Neural cell (in vitro differentiated cells): ENCODE results near the gene CACNA1C. TPM values are rescaled to one million over a fixed set of nuclear protein-coding genes. Genes with fewer than 3 reads are reported as not detected.

Experiments
- H2AFZ ChIP-seq: fragments of 200-600, 300-800 bp; sonication (generic), shearing (Covaris generic); 2 replicates; pipeline ENCODE4 v1.6.0; 2014; ENCODE audit warnings: low read depth, mild to moderate bottlenecking, antibody characterized with exemption, low read length, moderate library complexity
- H3F3A ChIP-seq: fragments of 200-600 bp; shearing (Covaris generic); 2 replicates; pipeline ENCODE4 v1.6.1; 2016; ENCODE audit warnings: mild to moderate bottlenecking, moderate library complexity, mixed read lengths, antibody characterized with exemption, low read length; ENCODE audit not compliant: insufficient read depth, poor library complexity, severe bottlenecking
- H3K27ac ChIP-seq: fragments of 200-600, 300-800 bp; sonication (generic), shearing (Covaris generic); 2 replicates; pipeline ENCODE4 v1.5.1; 2014; ENCODE audit warnings: mild to moderate bottlenecking, low read length, moderate library complexity
- H3K27me3 ChIP-seq: fragments of 300-800, 200-600 bp; sonication (generic), shearing (Covaris generic); 2 replicates; pipeline ENCODE4 v1.6.0; 2014; ENCODE audit warnings: mild to moderate bottlenecking, low read depth, low read length, moderate library complexity; ENCODE audit not compliant: insufficient read depth
- H3K36me3 ChIP-seq: fragments of 300-800, 200-600 bp; sonication (generic), shearing (Covaris generic); 2 replicates; pipeline ENCODE4 v1.5.1; 2014; ENCODE audit warnings: mild to moderate bottlenecking, antibody characterized with exemption, low read length, moderate library complexity; ENCODE audit not compliant: insufficient read depth
- H3K4me2 ChIP-seq: fragments of 300-800, 200-600 bp; sonication (generic), shearing (Covaris generic); 2 replicates; pipeline ENCODE4 v1.6.0; 2014; ENCODE audit warnings: mild to moderate bottlenecking, low read length
- H3K4me3 ChIP-seq: fragments of 300-800, 200-600 bp; sonication (generic), shearing (Covaris generic); 2 replicates; pipeline ENCODE4 v1.5.1; 2014; ENCODE audit warnings: mild to moderate bottlenecking, low read length, moderate library complexity
- H3K79me2 ChIP-seq: fragments of 200-600 bp; shearing (Covaris generic); replicated peaks from 2 replicates; pipeline ENCODE4 v1.6.0; 2014; ENCODE audit warnings: mild to moderate bottlenecking, low read length, moderate library complexity; ENCODE audit not compliant: insufficient read depth
- H3K9ac ChIP-seq: fragments of 300-800, 200-600 bp; sonication (generic), shearing (Covaris generic); 2 replicates; pipeline ENCODE4 v1.6.1; 2016; ENCODE audit warnings: mild to moderate bottlenecking, low read length, mixed read lengths
- H3K9me2 ChIP-seq: fragments of 200-600 bp; shearing (Covaris generic); 2 replicates; pipeline ENCODE4 v1.6.1; 2016; ENCODE audit warnings: mild to moderate bottlenecking, low read length, mixed read lengths; ENCODE audit not compliant: insufficient read depth
- H3K9me3 ChIP-seq: fragments of 200-600, 300-800 bp; sonication (generic), shearing (Covaris generic); 2 replicates; pipeline ENCODE4 v1.6.1; 2016; ENCODE audit warnings: mild to moderate bottlenecking, mixed run types, low read length, moderate library complexity, mixed read lengths
- H4K20me1 ChIP-seq: fragments of 200-600 bp; shearing (Covaris generic); 2 replicates; pipeline ENCODE4 v1.6.1; 2016; ENCODE audit warnings: mild to moderate bottlenecking, mixed run types; ENCODE audit not compliant: insufficient read depth
- CTCF ChIP-seq: fragments of 450-650 bp; IDR thresholded peaks from 2 replicates; pipeline ENCODE4 v1.5.1; 2014; ENCODE audit warnings: antibody characterized with exemption, mild to moderate bottlenecking, moderate library complexity; ENCODE audit not compliant: poor library complexity, severe bottlenecking
- EP300 ChIP-seq: fragments of 450-650 bp; conservative IDR thresholded peaks from 2 replicates; pipeline ENCODE4 v1.6.1; 2014; ENCODE audit warnings: antibody characterized with exemption, mild to moderate bottlenecking, moderate library complexity; ENCODE audit not compliant: poor library complexity, severe bottlenecking
- EZH2 ChIP-seq: fragments of 200-600, 300-800 bp; shearing (Covaris generic), sonication (generic); IDR thresholded peaks from 2 replicates; pipeline ENCODE4 v1.6.1; 2014; ENCODE audit warnings: antibody characterized with exemption, low read length, borderline replicate concordance, mild to moderate bottlenecking; ENCODE audit not compliant: insufficient read depth, poor library complexity, severe bottlenecking
- MXI1 ChIP-seq: fragments of 450-650 bp; conservative IDR thresholded peaks from 2 replicates; pipeline ENCODE4 v1.6.1; 2014; ENCODE audit warnings: antibody characterized with exemption, mild to moderate bottlenecking; ENCODE audit not compliant: poor library complexity, severe bottlenecking
- POLR2AphosphoS5 ChIP-seq: IDR thresholded peaks from 2 replicates; pipeline ENCODE4 v1.6.1; 2012
- RAD21 ChIP-seq: fragments of 450-650 bp; conservative IDR thresholded peaks from 2 replicates; pipeline ENCODE4 v1.6.1; 2014; ENCODE audit warnings: antibody characterized with exemption, mild to moderate bottlenecking, moderate library complexity
- REST ChIP-seq: IDR thresholded peaks from 2 replicates; pipeline ENCODE4 v1.6.1; 2012; ENCODE audit warnings: borderline replicate concordance
- SMC3 ChIP-seq: fragments of 450-650 bp; conservative IDR thresholded peaks from 2 replicates; pipeline ENCODE4 v1.6.1; 2014; ENCODE audit warnings: antibody characterized with exemption, mild to moderate bottlenecking, moderate library complexity; ENCODE audit not compliant: poor library complexity
- TAF1 ChIP-seq: IDR thresholded peaks from 2 replicates; pipeline ENCODE4 v1.6.1; 2012; ENCODE audit warnings: low read depth
- polyA plus RNA-seq: library from polyadenylated mRNA; depleted of rRNA; stranded (reverse); fragments of >200 nt; gene quantifications from 2 replicates; pipeline ENCODE4 v1.2.3, GENCODE V29; 2014

CACNA1C gene
- polyA plus RNA-seq, 1 donor from 2014 or later = 9.7 TPM

- no peaks in the 10 kb centered on the region for H3F3A ChIP-seq
- no peak overlapping the region for H3K4me2 ChIP-seq
- no peak overlapping the region for H3K4me3 ChIP-seq
- H4K20me1 ChIP-seq = no peaks in the 10 kb centered on the region
- H3K9me2 ChIP-seq = no peaks in the 10 kb centered on the region
- H3K79me2 ChIP-seq = no peaks in the 10 kb centered on the region
- H3K27me3 ChIP-seq = no peaks in the 10 kb centered on the region
- no peak overlapping the region for H3K9ac ChIP-seq
- no peaks in the 10 kb centered on the region for H3K36me3 ChIP-seq
- H2AFZ ChIP-seq = no peak overlapping the region
- H3K27ac ChIP-seq = no peak overlapping the region
- no peak for TF ChIP-seq REST
- TF ChIP-seq TAF1 = no peak
- no peak for TF ChIP-seq EZH2
- TF ChIP-seq CTCF = no peak
- no peak for TF ChIP-seq MXI1
- TF ChIP-seq RAD21 = no peak
- no peak for TF ChIP-seq POLR2AphosphoS5
- no peak for TF ChIP-seq SMC3
- no peak for TF ChIP-seq EP300
- no peaks in the 10 kb centered on the region for H3K9me3 ChIP-seq
Observed at GRCh38 chr12:2177003-2177402, 124.2 kb downstream of the CACNA1C start.

GRCh38 chr12:2177751-2178150 is 125.0 kb downstream of the CACNA1C start:
- Histone ChIP-seq H4K20me1 (no peaks in the 10 kb centered on the region), H3K9me3 (no peaks in the 10 kb centered on the region), H3K36me3 (no peaks in the 10 kb centered on the region), H3K9me2 (no peaks in the 10 kb centered on the region), H3K4me2 (no peak overlapping the region), H3K27me3 (no peaks in the 10 kb centered on the region), H2AFZ (no peak overlapping the region), H3F3A (no peaks in the 10 kb centered on the region), H3K27ac (no peak overlapping the region), H3K9ac (no peak overlapping the region), H3K79me2 (no peaks in the 10 kb centered on the region), H3K4me3 (no peak overlapping the region)
- TF ChIP-seq TAF1 (no peak), RAD21 (no peak), REST (no peak), POLR2AphosphoS5 (no peak), EZH2 (no peak), EP300 (no peak), MXI1 (no peak), CTCF (no peak), SMC3 (no peak)
